NCI-H2196 treated with DMSO at 0.1 percent for 48 hours (cell line): ENCODE measurements around the gene NCOA5.
A peak's percentile ranks its signal among the peaks of the same experiment; 100 is the strongest.
"Not testable (repeated sequence)": the region's sequence is repeated elsewhere in the genome, so short reads cannot be mapped to it uniquely, and the experiment has no call there.

Source experiments
- DNase-seq: peaks from one replicate; lab custom pipeline; 2025; ENCODE audit not compliant: unreplicated experiment; lab: John Stamatoyannopoulos, UW

The NCOA5 gene

DNA sequence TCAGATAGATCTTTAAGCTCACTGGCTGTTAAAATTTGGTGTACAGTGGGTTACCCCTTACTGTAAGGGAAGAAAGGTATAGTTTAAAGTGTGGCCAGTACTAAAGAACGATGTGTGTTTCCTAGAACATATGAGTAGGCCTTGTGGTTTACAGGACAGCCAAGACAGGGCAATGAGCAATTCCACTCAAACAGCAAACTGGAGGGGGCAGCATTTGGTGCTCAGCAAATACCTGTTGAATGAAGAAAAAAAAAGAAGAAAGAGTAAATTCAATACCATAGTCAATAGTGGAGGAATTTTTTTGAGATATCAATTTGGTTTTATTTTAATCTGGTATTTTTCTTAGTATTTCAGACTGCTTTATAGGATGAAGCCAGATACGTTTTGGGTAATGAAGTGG lies 3.8 kb upstream of the NCOA5 start:
- no peak for DNase-seq

DNA sequence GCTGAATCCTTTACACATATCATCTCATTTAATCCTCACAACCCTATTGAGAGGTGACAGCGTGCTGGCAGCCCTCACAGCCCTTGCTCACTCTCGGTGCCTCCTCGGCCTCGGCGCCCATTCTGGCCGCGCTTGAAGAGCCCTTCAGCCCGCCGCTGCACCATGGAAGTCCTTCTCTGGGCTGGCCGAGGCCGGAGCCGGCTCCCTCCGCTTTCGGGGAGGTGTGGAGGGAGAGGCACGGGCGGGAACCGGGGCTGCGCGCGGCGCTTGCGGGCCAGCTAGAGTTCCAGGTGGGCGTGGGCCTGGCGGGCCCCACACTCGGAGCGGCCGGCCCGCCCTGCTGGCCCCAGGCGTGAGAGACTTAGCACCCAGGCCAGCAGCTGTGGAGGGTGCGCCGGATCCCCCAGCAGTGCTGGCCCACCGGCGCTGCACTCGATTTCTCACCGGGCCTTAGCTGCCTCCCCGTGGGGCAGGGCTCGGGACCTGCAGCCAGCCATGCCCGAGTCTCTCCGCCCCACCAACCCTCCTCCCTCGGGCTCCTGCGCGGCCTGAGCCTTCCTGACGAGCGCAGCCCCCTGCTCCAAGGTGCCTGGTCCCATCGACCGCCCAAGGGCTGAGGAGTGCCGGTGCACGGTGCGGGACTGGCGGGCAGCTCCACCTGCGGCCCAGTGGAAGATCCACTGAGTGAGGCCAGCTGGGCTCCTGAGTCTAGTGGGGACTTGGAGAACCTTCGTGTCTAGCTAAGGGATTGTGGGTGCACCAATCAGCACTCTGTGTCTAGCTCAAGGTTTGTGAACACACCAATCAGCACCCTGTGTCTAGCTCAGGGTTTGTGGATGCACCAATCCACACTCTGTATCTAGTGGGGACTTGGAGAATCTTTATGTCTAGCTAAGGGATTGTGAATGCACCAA lies 2.1 kb upstream of the NCOA5 start:
- not testable (repeated sequence) for DNase-seq

DNA sequence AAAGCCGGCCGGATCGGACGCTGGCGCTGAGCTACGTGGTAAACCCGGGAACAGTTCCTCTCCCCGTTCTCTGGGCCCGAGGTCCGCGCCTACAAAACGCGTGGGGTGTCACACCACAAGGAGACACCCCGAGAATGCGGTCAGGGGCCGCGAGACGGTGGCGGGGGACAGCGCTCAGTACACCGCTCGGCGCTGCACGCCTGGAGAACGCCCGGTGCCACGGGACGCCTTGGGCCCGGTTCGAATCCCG lies 670 bp downstream of the NCOA5 start:
- no peak for DNase-seq

DNA sequence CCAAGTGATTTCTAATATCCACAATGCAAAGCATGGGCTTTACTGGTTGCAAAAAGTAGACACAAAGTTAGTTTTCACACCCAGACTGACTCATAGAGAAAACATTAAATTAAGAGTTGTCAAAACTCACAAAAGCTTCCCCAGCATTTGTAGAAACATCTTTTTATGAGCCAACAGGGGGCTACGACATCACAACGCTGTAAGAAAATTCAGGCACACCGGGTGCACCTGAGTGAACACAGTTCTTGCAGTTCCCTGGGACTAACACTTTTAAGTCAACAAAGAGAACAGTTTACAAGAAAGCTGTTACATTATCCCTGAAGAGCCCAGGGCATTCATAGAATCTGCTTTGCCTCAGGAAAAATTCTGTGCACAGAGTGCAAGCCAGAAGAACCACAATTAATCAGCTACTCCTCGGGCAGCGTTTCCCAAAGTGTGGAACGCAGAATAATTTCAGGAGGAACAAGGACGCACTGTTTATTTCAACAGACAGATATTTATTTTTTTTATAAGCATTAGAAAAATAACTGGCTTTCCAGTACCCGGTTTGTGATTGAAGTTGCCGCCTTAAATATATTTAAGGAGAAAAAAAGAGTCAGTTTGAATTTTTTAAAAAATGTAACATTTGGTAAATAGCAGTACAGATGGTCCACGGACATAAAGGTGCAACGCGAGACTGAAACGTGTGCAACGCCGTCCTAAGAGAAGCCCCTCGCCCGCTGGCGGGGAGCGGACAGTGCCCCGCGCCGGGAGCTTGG lies 1.2 kb downstream of the NCOA5 start:
- no peak for DNase-seq

DNA sequence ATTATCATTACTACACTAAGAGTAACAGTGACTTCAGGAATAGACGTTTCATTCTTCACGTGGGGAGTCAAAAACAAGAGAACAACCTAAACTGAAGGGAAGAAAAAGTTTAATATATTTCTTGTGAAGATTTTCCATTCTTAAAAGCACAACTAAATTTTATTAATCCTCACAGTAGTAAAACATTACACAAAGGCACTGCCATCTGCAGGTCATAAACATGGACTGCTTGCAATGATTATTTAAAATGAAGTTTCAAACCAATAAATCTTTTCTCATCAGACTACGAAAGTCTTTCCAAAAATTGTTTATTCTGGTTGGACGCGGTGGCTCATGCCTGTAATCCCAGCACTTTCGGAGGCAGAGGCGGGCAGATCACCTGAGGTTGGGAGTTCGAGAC lies 2.6 kb downstream of the NCOA5 start:
- no peak for DNase-seq

DNA sequence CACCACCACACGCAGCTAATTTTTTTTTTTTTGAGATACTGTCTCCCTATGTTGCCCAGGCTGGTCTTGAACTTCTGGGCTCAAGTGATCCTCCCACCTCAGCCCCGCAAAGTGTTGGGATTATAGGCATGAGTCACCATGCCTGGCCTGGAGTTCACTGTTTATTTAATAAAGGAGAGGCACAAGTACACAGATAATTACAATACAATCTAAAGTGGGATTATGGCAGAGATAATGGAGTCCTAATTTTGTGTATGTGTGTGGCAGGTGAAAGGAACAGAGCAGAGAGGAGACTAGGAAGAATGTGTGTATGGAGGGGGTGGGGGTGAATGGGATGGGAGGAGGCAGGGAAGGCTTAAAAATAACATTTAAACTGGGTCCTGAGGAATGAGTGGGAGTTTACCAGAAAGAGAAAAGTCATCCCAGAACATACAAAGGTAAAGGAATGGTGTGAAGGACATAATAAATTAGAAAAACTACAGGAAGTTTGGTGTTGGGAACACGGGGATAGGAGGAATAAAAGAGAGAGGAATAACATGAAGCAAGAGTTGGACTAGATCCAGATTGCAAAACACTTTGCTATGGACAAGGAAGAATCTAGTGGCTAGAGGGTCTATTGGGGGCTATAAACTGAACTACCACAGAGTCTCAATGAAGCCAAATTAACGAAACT lies 4.4 kb downstream of the NCOA5 start:
- peak; percentile 9 for DNase-seq

DNA sequence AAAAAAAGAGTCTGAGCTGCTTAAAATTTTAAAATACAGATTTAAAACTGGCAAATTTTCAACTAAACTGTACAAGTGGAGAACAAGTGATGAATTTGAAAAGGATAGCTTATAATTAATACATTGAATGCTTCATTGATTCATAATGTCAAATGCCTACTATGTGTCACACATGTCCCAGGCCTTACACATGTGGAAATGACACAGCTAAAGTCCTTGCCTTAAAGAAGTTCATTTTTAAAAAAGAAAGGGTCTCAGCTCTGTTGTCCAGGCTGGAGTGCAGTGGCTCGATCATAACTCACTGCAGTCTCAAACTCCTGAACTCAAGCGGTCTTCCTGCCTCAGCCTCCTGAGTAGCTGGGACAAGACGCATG lies 5.0 kb downstream of the NCOA5 start:
- no peak for DNase-seq

DNA sequence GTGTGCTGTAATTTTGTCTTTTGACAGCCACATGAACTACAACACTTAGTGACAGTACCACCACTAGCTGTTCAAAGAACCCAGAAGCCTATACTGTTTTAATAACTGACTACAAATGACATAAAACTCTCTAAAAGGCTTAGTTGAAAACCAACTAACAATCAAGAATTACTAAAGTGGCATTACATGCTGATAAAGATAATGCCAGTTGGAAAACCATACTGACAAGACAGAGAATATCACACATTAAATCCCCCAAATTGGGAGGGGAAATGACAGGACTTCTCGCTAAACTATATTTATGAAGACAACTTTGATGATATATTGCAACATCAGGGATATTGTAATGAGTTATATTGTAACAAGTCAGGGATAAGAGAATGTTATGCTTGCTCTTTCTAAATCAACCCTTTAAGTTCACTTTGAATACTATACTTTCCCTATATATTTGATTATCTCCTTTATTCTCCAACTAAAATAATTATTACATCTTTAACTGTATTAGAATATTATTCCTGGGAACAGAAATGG lies 6.2 kb downstream of the NCOA5 start:
- no peak for DNase-seq

DNA sequence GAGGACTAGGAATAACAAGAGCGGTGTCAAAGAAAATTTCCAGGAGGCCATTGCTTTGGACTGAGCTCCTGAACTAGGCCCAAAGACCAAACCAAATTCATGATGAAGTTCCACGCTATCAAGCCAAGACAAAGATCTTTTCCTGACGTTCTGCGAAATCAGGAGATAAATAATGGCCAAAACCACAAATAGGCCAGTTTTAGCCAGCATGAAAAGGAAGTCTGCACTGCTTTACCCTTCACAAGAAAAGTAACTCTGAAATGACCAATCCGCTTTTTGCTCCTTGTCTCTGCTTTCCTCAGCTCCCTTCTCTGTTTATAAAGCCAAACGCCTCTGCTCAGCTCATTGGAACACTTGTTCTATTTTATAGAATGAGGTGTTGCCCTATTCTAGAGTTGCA lies 6.7 kb downstream of the NCOA5 start:
- DNase-seq, result no peak

DNA sequence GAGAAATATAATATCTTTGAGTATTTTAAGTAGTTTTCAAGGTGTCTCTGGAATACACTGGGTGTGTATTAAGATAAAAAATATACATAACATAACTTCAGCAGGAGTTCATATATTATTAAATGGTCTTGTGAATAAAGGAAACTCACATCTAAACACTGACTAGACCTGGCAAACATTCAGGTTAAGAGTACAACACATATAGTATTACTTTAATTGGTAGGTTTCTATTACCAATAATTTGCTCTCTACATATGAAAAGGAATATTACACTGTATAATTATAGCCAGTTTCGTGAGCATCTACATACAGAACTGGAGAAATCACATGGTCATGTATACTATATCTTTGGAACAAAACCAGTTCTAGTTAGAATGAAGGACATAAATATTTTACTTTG lies 8.7 kb downstream of the NCOA5 start:
- DNase-seq, result no peak

DNA sequence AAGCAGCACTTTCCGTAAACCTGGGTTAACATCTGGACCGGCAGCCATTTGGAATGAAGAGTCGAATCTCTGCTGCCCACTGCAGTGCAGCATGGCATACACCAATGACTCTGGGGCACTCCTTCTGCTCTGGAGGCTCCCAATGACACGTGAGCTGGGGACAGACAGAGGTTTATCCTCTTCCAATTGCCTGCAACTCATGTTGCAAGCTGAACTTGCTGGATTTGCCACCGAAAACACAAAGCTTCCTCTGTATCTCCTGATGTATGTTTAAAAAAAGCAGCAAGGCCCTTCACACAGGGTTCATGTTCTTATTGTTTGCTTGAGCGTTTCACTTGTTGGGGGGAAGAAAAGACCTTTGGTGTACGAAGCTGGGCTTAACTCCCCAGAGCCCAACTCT lies 10.8 kb downstream of the NCOA5 start:
- DNase-seq, result no peak

DNA sequence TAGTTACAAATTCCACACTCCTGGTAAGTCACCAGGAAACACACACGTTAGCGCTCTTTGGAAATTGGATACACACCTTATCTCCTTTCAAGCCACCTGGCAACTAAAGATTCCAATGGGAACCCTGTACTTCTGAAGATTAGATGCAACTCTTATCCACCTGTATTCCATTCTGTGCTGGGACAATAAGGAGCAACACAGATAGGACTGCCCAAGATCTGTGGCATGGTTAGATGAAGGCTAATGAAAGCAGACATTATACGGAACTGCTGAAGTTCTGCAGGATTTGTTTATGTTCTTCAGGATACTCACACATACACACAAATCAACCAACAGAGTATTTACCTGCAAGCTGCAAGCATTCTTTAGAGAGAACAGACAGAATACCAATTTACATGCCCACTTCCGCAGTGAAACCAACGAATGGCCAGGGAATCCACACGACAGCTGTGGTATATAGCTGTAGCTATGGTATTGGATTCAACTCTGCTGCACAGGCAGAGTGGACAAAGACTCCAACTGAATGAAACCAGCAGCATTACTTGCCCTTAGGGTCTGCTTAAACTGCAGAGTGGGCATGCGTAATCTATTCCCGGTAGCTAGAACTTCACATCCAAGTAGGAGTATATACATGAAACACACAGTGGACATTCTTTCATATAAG lies 12.0 kb downstream of the NCOA5 start:
- DNase-seq, result no peak

DNA sequence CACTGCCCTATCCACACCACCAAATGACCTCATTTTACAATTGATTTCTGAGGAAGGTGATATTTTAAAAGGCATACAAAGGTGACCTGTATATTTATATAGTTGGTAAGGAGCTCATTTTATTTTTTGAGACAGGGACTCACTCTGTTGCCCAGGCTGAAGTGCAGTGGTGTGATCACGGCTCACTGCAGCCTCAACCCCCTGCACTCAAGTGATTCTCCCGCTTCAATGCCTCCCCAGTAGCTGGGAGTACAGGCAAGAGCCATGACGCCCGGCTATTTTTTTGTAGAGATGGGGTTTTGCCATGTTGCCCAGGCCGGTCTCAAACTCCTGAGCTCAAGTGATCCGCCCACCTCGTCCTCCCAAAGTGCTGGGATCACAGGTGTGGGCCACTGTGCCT lies 13.0 kb downstream of the NCOA5 start:
- DNase-seq, result no peak

DNA sequence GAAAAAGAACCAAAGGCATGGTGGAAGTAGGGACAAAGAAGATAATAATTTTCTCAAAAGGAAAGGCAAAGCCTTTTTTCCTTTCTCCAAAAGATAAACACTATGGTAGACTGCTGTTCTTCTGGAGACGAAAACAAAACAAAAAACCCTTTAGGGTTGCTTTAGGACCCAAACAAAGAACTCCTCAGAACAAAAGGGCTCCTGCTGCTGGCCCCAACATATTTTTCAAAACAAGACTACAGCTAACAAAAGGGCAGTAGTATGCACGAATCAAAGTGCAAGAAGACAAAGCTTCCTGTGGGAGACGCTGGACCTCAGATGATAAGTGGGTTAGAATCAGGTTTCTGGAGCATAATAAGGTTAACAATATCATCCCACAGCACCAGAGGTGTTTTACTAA lies 15.8 kb downstream of the NCOA5 start:
- no peak for DNase-seq

DNA sequence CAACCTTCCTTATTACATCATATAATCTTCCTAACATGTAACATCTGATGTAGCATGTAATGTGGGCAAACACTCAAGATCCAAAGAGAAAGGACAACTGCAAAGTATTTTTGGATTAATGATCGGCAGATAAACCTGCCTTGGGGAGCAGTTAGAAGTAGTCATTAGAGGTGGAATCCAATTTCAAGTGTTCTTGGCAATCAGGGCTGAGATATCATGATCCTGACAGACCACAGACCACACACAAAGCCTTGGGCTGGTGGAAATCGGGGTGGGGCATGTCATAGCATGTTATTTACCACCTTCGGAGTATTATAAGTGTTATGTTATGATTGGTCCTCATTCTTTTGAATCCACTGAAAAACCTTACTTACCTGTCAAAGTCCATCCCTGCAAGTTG lies 16.3 kb downstream of the NCOA5 start:
- DNase-seq, result no peak

DNA sequence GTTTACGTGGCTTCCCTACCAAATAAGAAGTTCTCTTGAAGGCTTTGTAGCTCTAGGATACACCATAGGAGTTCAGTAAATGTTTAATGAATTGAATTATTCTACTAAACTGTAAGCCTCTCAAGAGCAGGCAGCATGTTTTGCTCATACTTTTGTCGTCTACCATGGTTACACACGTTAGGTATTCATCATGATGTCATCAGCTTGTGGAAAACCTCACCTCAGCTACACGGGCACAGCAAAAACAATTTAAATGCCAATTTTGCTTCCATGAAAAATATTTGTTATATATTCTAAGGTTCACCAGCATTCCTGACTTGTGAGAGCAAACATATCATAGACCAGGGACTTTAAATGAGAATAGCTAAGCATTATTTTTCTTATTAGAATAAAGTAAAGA lies 16.7 kb downstream of the NCOA5 start:
- no peak for DNase-seq

DNA sequence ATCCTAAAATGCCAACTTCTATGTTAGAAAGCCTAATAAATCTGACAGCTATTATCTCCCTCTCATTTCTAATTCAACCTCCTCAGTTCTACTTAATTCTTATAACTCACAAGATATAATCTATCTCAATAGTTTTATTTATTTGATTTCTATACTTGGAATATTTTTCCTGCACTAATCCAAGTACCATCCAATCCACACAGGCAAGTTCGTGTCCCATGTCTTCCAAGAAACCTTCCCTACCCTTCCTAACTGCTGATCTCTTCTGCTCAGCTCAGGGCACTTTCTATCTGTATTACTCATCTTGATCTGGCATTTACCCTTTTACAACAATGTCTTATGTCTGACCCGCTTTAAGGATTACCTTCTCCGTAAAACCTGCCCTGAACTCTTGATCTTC lies 18.2 kb downstream of the NCOA5 start:
- no peak for DNase-seq

DNA sequence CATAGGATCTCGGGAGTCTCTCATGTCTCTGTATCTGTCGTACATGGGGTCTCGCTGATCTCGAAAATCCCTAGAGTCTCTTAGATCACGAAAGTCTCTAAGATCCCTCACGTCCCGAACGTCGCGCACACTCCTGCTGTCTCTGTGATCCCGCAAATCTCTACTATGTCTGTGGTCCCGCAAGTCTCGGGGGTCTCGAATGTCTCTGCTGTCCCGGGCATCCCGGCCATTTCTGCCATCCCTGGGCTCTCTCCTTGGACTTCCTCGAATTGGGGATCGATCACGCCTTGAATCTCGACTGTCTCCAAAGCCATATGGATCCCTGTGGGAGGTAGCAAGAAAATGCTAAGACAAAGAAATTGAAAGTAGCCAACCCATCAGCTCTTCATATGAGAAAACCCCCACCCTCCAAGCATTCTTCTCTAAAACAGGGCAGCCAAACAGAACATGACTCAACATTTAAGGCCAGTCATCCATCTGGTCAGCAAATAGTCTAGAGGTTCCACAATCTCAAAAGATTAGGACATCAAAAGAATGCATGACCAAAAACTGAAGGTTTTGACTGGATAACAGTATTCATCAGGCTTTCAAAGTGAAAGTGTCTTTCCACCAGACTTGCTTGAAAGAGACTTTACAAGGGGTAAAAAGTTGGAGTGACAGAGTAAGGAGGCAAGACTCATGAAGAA lies 19.4 kb downstream of the NCOA5 start:
- DNase-seq, result no peak

DNA sequence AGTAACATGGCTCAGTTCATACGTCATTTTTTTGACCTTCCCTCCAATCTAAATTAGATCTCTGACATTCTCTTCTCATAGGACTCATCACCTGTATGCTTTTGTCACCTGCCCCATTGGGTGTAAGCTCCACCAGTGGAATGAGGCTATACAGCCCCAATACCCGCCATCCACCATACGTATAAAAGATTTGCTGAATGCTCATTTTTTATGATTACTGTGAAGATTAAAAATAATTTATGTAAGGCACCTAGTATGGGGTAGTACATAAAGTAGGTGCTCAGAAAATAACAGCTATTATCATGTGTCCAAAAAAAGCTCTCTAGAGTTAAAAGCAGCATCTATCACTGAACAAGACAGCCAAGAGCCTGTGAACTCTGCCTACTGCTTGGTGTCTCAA lies 24.1 kb downstream of the NCOA5 start:
- no peak for DNase-seq

DNA sequence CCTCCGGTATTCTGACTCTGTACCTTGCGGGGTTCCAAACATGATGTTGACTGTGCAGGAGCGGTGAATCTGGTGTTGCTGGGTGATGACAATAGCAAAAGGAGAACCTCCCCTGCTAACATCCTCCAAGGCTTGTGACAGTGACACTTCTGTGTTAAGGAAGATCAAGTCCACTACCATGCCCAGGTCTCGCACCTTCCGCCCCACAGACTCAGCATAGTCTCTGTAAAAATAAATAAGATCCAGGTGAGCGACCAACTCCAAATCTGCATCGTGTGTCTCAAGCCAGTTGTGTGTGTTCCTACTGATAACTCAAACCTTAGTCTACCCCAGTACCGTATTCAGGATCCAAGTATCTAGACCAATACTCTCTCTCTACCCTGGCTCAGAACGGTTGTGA lies 24.8 kb downstream of the NCOA5 start:
- DNase-seq, result no peak

DNA sequence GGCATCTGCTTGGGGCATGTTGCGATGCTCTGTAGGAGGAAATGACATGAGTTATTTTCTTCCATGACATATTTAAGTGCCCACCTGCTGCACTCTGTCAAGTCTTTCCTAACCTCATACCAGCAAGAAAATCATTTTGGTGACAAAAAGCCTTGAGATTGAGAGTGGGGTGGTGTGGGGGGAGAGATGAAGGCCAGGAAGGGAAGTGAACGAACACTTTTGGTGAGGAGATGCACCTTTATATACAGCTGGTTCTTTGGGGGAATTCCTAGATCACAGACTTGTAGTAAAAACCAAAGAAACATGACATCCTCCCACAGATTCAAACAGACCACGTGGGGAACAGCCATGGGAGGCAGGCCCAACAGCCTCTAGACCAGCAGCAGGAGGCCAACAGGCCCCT lies 26.1 kb downstream of the NCOA5 start:
- no peak for DNase-seq
